ENCODE measurements around the gene EDN3.
"Not testable (repeated sequence)": the region's sequence is repeated elsewhere in the genome, so short reads cannot be mapped to it uniquely, and the experiment has no call there.

The EDN3 gene

DNA sequence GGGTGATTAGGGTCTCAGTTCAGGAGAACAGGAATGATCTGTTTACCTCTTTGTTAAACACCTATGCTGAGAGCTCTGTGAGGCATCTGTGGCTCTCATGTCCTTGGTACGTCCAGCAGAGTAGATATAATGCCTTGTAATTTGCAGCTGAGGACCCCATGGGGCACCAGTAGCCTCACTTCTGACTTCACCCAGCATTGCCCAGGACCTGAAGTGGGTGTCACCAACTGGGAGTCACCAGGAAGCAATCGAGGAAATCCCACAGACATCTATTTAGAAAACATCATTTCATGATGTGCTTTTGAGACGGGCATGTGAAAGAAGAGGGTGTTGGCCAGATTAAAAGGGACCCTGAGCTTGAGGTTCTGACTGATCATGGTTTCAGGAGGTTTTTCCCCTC, 8.8 kb downstream of the EDN3 start:
- no peak for DNase-seq

DNA sequence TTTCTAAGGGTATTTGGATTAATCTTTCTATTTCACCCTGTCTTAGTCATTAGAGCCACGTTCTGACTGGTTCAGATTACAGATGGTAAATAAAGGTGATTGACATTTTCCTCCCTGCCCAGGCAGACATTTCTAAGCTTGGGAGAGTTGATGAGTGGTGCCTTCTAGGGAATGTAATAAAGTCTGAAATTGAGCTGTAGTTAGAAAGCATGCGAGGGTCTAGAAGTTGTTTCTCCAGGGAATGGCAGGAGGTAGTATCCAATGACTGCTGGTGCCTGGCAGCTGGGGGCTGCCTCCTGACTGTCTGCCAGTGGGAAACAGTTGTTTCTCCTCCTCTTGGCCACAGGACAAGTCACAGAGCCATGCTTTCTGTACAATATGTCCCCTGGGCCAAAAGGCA, 14.6 kb downstream of the EDN3 start:
- no peak for DNase-seq

- no peak for DNase-seq
Observed at GRCh38 chr20:59316911-59317731, 16.7 kb downstream of the EDN3 start.

DNA sequence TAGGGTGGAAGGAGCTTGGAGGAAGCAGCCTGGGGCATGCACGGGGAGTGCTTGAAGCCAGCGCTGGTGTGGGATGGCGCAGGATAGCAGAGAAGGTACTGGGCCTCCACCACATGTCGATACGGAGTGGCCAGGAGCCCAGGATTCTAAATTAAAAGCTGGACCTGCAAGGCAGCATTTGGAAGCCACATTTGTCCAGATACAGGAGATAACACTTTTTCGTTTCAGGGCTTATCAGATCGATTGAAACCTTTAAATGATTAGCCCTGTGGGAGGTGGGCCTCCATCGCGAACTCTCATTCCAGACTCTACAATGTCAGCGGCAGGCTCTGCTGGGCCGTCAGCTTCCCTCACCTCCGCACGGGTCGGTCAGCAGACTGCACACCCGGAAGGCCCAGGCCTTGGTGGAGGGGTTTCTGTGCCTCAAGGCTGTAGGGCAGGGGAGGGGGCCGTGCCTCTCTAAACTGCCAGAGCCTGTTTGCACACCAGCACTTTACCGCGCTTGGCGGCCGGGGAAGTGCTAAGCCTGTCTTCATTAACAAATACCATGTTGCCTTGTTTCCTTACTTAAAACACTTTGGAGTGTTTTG, 17.9 kb downstream of the EDN3 start:
- DNase-seq: no peak

DNA sequence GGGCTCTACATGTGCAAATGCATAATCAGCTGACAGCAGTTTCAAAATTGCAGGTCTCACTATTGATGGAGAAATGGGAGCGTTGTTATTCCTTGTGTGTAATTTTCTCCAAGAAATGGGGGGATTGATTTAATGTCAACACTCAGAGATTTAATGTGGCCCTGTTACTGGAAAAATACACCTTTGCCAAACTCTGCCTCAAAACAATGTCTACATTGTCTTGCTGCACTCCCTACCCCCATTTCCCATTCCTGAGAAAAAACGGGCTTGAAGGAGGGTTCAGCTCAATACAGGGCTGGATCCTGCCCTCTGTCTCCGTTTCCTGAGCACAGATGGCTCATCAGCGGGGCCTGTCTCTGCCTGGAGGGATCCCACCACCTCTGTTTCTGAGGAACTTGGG, 18.4 kb downstream of the EDN3 start:
- no peak for DNase-seq

DNA sequence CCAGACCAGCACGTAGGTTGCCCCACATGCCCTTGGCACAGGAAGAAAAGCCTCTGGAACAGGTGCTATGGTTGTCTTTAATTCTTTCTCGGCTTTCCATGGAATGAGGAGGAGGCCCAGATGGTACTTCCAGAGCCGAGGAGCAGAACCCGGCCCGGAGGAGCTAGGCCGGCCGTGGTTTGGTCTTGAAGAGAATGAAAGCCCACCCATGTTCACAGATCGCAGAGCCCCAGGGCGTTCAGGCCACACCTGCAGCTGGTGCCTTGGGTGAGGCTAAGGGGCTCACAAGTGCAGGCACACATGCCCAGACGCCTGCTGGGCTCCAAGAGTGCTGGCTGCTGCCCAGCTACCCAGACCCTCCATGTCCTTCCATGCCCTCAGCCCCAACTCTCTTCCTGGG, 20.0 kb downstream of the EDN3 start:
- DNase-seq: no peak

DNA sequence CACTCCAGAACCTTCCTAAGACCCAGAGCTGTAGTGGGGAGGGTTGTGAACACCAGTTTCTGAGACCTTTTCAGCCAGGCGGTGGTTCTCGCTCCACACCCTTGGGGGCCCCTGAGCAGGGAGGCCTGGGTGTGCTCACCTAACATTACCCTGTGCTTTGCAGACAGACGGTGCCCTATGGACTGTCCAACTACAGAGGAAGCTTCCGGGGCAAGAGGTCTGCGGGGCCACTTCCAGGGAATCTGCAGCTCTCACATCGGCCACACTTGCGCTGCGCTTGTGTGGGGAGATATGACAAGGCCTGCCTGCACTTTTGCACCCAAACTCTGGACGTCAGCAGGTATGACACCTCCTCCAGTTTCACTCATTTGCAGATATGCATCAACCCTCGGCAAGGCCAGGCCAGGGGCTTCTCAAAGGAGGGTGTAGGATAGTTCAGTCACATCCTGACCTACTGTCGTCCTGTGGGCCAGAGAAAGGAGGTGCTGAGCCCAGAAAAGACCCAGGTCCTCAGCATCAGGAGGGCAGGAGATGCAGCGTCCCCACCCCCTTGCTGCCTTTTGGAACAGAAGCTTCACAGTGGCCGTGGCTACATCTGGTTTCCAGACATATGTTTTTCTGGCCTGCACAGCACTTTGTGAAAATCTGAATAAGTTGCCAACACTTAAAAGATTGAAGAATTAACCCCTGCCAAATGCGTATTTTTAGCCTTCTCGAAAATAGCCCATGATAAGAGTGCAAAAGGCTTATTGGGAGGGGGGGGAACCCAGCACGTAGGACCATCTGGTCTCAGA, 20.6 kb downstream of the EDN3 start:
- DNase-seq: no peak

GRCh38 chr20:59322081-59322480, 21.7 kb downstream of the EDN3 start:
- DNase-seq: no peak

DNA sequence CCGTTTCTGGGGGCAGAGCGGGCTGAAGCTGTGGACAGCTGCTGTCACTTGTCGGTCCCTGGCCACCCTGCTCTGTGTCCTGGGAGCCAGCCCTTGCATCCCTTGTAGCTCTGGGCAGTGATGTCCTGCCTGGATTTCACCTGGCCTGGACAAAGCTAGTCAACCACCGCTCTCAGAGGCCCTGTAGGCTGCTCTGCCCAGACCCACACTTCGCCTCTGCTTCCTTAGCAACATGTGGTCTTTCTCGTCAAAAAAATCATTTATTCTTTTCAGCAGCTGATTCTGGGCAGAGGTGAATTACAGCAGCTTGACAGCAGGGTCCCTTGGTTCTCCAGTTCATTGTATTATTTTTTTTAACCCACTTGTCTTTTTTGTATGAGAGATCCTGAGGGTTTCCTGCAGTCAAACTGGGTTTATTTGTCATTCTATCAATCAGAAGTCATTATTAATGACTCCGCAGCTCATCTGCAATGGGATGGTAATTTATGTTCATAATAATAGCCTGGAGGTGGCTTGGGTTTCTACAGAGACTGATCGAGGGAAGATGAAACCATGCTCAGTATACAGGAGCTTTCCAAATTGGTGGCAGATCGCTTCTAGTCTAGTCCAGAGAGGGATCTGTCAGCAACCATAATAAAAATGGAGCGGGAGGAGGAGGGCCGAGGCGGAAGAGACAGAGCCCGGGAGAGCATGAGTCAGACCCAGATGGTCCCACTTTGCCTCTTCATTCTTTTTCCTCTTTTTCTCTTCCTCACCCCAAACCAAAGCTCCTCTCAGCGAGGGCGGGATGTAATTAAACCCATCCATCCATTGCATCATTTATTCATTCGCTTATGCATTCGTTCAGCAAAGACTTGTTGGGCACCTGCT, 22.4 kb downstream of the EDN3 start:
- DNase-seq: no peak

DNA sequence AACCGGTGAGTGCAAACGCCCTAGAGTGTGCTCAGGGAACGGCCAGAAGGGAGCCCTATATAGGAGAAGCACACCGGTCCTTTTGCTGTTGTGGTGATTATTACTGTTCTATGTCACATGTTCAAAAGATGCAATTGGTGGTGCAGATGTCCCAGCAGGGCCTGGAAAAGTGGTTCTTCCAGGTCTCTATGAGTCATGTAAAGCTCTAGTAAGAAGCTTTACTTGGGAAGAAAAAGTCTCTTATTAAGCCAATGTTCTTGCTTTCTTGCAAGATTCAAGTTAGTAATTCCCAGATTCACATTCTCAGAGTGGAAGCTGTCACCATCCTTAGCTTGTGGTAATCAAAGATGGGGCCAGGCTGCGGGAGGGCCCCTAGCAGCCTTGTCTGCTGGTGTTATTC, 23.3 kb downstream of the EDN3 start:
- no peak for DNase-seq

- no peak for DNase-seq
Observed at GRCh38 chr20:59324521-59325141, 24.2 kb downstream of the EDN3 start.

DNA sequence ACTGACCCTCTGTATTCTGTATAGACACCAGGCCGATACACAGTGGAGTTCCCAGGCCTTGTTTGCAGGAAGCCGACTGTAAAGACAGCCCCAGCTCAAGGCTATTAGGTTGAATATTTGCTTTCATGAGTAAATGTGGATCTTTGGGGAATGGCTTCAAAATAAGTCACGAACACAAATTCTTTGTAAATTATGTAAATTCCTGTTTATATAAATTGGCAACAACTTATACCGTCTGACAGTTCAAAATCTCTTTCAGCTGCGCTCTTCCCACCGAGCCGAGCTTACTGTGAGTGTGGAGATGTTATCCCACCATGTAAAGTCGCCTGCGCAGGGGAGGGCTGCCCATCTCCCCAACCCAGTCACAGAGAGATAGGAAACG, 24.7 kb downstream of the EDN3 start:
- DNase-seq: no peak

DNA sequence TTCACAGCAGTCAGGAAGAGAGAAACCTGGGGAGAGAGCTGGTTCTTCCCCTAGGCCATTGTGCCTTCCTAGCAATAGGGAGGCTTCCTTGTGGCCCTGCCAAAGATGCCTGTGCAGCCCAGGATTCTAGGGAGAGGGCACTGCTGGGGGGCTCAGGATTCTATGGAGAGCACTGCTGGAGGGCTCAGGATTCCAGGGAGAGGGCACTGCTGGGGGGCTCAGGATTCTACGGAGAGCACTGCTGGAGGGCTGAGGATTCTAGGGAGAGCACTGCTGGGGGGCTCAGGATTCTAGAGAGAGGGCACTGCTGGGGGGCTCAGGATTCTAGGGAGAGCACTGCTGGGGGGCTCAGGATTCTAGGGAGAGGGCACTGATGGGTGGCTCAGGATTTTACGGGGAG, 25.8 kb downstream of the EDN3 start:
- DNase-seq: no peak

DNA sequence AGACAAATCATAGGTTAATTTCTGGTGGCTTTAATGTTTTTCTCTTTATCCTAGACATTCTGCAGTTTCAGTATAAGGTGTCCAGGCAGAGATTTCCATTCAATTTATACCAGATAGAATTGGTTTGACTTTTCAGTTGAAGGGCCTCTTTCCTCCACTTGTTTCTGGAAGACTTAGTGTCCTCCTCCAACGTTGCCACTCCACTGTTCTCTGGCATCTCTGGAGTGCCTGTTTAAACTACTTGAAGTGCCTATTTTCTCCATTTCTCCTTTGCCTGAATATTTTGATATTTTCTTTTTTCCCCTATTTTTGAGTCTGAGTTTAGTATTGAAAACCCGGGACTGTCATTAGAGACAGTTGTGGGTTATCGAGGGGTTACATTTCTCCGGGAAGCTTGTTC, 27.7 kb downstream of the EDN3 start:
- no peak for DNase-seq

GRCh38 chr20:59331721-59332329, 31.4 kb downstream of the EDN3 start:
- DNase-seq: no peak

GRCh38 chr20:59333260-59333845, 32.9 kb downstream of the EDN3 start:
- no peak for DNase-seq

- no peak for DNase-seq
Observed at GRCh38 chr20:59333951-59334350, 33.5 kb downstream of the EDN3 start.

DNA sequence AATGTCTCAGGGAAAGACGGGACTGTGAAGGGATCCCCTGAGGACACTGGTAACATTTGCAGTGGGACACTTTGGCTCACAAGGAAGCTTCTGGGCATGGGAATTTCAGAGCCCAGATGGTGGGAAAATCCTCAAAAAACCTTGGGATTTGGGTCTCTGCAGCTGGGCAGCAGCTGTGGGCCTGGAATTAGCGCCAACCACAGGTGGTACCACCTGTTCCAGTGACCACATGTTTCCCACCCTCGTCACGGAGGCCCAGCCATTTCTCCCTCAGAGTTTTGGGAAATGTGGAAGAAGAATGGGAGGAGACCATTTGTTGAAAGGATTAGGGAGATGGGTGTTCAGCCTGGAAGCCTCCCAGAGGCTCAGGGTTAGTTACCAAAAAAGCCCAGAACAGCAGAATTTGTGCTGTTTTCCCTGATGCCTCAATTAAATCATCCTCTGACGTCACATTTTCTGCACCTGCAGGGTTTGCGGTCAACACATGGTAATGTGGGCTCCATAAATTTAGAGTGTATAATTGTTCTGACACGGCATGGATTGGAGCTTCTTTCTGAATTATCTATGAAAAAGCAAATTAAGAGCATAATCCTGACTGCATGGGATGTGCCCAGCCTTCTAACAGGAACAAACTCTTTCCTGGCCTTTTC, 34.4 kb downstream of the EDN3 start:
- DNase-seq: no peak

DNA sequence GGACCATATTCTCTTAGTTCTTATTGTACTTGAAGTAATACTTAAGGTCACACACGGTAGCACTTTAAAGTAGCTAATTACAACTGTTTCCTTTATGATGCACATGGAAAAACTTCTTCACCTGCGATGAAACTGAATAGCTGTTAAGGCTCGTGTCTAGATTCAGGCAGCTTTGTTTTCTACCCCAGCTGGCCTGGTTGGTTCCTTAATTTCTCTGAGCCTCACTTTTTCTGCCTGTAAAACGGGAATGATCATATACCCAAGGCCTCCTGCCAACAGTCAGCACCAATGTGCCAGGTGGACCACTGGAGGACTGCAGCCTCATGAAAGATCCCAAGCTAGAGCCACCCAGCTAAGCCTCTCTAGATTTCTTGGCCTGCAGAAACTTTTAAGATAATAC, 35.0 kb downstream of the EDN3 start:
- no peak for DNase-seq

- DNase-seq: no peak
Observed at GRCh38 chr20:59336540-59336939, 36.1 kb downstream of the EDN3 start.

GRCh38 chr20:59338444-59338843, 38.0 kb downstream of the EDN3 start:
- not testable (repeated sequence) for DNase-seq
